ENCODE measurements around the gene BANF2. TPM values are rescaled to one million over a fixed set of nuclear protein-coding genes. Genes with fewer than 3 reads are reported as not detected.

BANF2 gene
- total RNA-seq, 2 donors from 2014 or later: 1.9 TPM; not detected in 1

GRCh38 chr20:17753516-17753915 is 53.8 kb downstream of the BANF2 start:
- 90% methylated on average over 4 of the region's 4 CpGs for WGBS
- Histone ChIP-seq H3K27me3 (replicated peaks; ENCODE audit: insufficient read depth) (no peaks in the 10 kb centered on the region), H3K4me3 (no peak overlapping the region), H3K4me1 (replicated peaks) (no peaks in the 10 kb centered on the region), H3K9me3 (no peaks in the 10 kb centered on the region), H3K36me3 (no peaks in the 10 kb centered on the region), H3K27ac (no peak overlapping the region)
- no peak for DNase-seq (ENCODE audit: low spot score)
- no peak for TF ChIP-seq POLR2A (IDR thresholded peaks at IDR 0.05)
- no peak for TF ChIP-seq POLR2AphosphoS5 (IDR thresholded peaks at IDR 0.05)
- no peak for TF ChIP-seq CTCF (IDR thresholded peaks at IDR 0.05)
- intact Hi-C loops (cut with DNase I): no loop called here

GRCh38 chr20:17756529-17756928 is 56.8 kb downstream of the BANF2 start:
- no peak overlapping the region for H3K4me3 ChIP-seq
- TF ChIP-seq POLR2A (IDR thresholded peaks at IDR 0.05) (no peak), POLR2AphosphoS5 (IDR thresholded peaks at IDR 0.05) (no peak), CTCF (IDR thresholded peaks at IDR 0.05) (no peak)
- no peaks in the 10 kb centered on the region for H3K9me3 ChIP-seq
- no peak for DNase-seq (ENCODE audit: low spot score)
- intact Hi-C loops (cut with DNase I): no loop called here
- no peak overlapping the region for H3K27ac ChIP-seq
- H3K27me3 ChIP-seq (replicated peaks; ENCODE audit: insufficient read depth): no peaks in the 10 kb centered on the region
- WGBS: 76% methylated on average over 6 of the region's 6 CpGs
- H3K36me3 ChIP-seq: no peaks in the 10 kb centered on the region
- no peaks in the 10 kb centered on the region for H3K4me1 ChIP-seq (replicated peaks)

GRCh38 chr20:17757496-17757895 is 57.7 kb downstream of the BANF2 start:
- no peak overlapping the region for H3K4me3 ChIP-seq
- no peak for DNase-seq (ENCODE audit: low spot score)
- intact Hi-C loops (cut with DNase I): no loop called here
- H3K9me3 ChIP-seq: no peaks in the 10 kb centered on the region
- H3K27me3 ChIP-seq (replicated peaks; ENCODE audit: insufficient read depth): no peaks in the 10 kb centered on the region
- H3K36me3 ChIP-seq: no peaks in the 10 kb centered on the region
- H3K27ac ChIP-seq: no peak overlapping the region
- no peaks in the 10 kb centered on the region for H3K4me1 ChIP-seq (replicated peaks)
- WGBS: 86% methylated on average over 2 of the region's 2 CpGs
- no peak for TF ChIP-seq POLR2AphosphoS5 (IDR thresholded peaks at IDR 0.05)
- TF ChIP-seq POLR2A (IDR thresholded peaks at IDR 0.05): no peak
- TF ChIP-seq CTCF (IDR thresholded peaks at IDR 0.05): no peak

- Histone ChIP-seq H3K4me3 (no peak overlapping the region), H3K27me3 (replicated peaks; ENCODE audit: insufficient read depth) (no peaks in the 10 kb centered on the region), H3K27ac (no peak overlapping the region), H3K4me1 (replicated peaks) (no peaks in the 10 kb centered on the region), H3K9me3 (no peaks in the 10 kb centered on the region), H3K36me3 (no peaks in the 10 kb centered on the region)
- intact Hi-C loops (cut with DNase I): no loop called here
- no peak for DNase-seq (ENCODE audit: low spot score)
- WGBS: 99% methylated on average over 3 of the region's 3 CpGs
- no peak for TF ChIP-seq CTCF (IDR thresholded peaks at IDR 0.05)
- no peak for TF ChIP-seq POLR2AphosphoS5 (IDR thresholded peaks at IDR 0.05)
- no peak for TF ChIP-seq POLR2A (IDR thresholded peaks at IDR 0.05)
Measured at GRCh38 chr20:17758010-17758409, 58.2 kb downstream of the BANF2 start.

GRCh38 chr20:17758512-17758911 is 58.7 kb downstream of the BANF2 start:
- WGBS: 96% methylated on average over 1 of the region's 1 CpG
- DNase-seq (ENCODE audit: low spot score): no peak
- no peak overlapping the region for H3K4me3 ChIP-seq
- H3K4me1 ChIP-seq (replicated peaks): no peaks in the 10 kb centered on the region
- intact Hi-C loops (cut with DNase I): no loop called here
- H3K9me3 ChIP-seq: no peaks in the 10 kb centered on the region
- no peaks in the 10 kb centered on the region for H3K27me3 ChIP-seq (replicated peaks; ENCODE audit: insufficient read depth)
- H3K36me3 ChIP-seq: no peaks in the 10 kb centered on the region
- TF ChIP-seq POLR2AphosphoS5 (IDR thresholded peaks at IDR 0.05) (no peak), CTCF (IDR thresholded peaks at IDR 0.05) (no peak), POLR2A (IDR thresholded peaks at IDR 0.05) (no peak)
- no peak overlapping the region for H3K27ac ChIP-seq

Data from prostate gland (tissue), 2 donors.